Liver (tissue), 9 donors: ENCODE data around the gene CD80. TPM values are rescaled to one million over a fixed set of nuclear protein-coding genes. Genes with fewer than 3 reads are reported as not detected.

ENCODE experiments used
- DNase-seq: peaks from one replicate; pipeline ENCODE4 v3.0.0-alpha.2; 2017; ENCODE audit warnings: low spot score
- H3K27ac ChIP-seq, 2 donors: one replicate each; pipeline ENCODE4 v1.7.0; 2013; ENCODE audit warnings: inconsistent platforms in 2 of 2, low read length in 2 of 2, control low read depth in 1 of 2, low read depth in 1 of 2, mild to moderate bottlenecking in 1 of 2
- H3K27me3 ChIP-seq, 4 donors: one replicate each; pipeline versions ENCODE4 v1.6.1 to v1.7.0; 2013; ENCODE audit warnings: low read length in 3 of 4, inconsistent platforms in 1 of 4, mild to moderate bottlenecking in 1 of 4, moderate library complexity in 1 of 4; ENCODE audit not compliant: control insufficient read depth in 4 of 4, insufficient read depth in 4 of 4
- H3K36me3 ChIP-seq, 4 donors: one replicate each; pipeline versions ENCODE4 v1.6.1 to v1.7.0; 2013; ENCODE audit warnings: low read length in 3 of 4, mild to moderate bottlenecking in 3 of 4, low read depth in 1 of 4, moderate library complexity in 1 of 4; ENCODE audit not compliant: control insufficient read depth in 4 of 4, insufficient read depth in 3 of 4
- H3K4me1 ChIP-seq, 4 donors: one replicate each; pipeline versions ENCODE4 v1.6.1 to v1.7.0; 2013; ENCODE audit warnings: low read length in 3 of 4, mild to moderate bottlenecking in 3 of 4, moderate library complexity in 1 of 4; ENCODE audit not compliant: control insufficient read depth in 4 of 4, insufficient read depth in 4 of 4
- H3K4me3 ChIP-seq, 3 donors: one replicate each; pipeline versions ENCODE4 v1.6.1 to v1.7.0; 2013; ENCODE audit warnings: low read length in 3 of 3, control low read depth in 1 of 3, low read depth in 1 of 3, mild to moderate bottlenecking in 1 of 3
- H3K9ac ChIP-seq, 2 donors: one replicate each; pipeline ENCODE4 v1.7.0; 2013; ENCODE audit warnings: low read length in 2 of 2, mild to moderate bottlenecking in 2 of 2, moderate library complexity in 2 of 2, control low read depth in 1 of 2, low read depth in 1 of 2
- H3K9me3 ChIP-seq, 4 donors: one replicate each; pipeline versions ENCODE4 v1.6.1 to v1.7.0; 2013; ENCODE audit warnings: low read length in 3 of 4; ENCODE audit not compliant: control insufficient read depth in 4 of 4
- ATF3 ChIP-seq: IDR thresholded peaks from 2 replicates; pipeline ENCODE4 v1.6.1; 2016; ENCODE audit warnings: antibody characterized with exemption
- CTCF ChIP-seq: fragments of 150-350 bp; IDR thresholded peaks from 2 replicates; pipeline ENCODE4 v1.5.1; 2017; ENCODE audit warnings: improper control_type of control experiment, low read depth, low read length; ENCODE audit not compliant: missing input control
- EGR1 ChIP-seq, 2 donors: IDR thresholded peaks; 2 replicates each; pipeline ENCODE4 v1.6.1; 2016 to 2018; ENCODE audit warnings: antibody characterized with exemption in 2 of 2, low read depth in 2 of 2
- FOXA1 ChIP-seq: IDR thresholded peaks from 2 replicates; pipeline ENCODE4 v1.6.1; 2016; ENCODE audit warnings: antibody characterized with exemption
- HNF4A ChIP-seq, 2 donors: conservative IDR thresholded peaks; 2 replicates each; pipeline ENCODE4 v1.6.1; 2016; ENCODE audit warnings: antibody characterized with exemption in 2 of 2, mild to moderate bottlenecking in 2 of 2
- HNF4G ChIP-seq: IDR thresholded peaks from 2 replicates; pipeline ENCODE4 v1.6.1; 2016; ENCODE audit warnings: antibody characterized with exemption
- JUND ChIP-seq, 2 donors: IDR thresholded peaks; 2 replicates each; pipeline ENCODE4 v1.6.1; 2016; ENCODE audit warnings: antibody characterized with exemption in 2 of 2
- MAX ChIP-seq: IDR thresholded peaks from 2 replicates; pipeline ENCODE4 v1.6.1; 2016; ENCODE audit warnings: antibody characterized with exemption
- NR2F2 ChIP-seq: IDR thresholded peaks from 2 replicates; pipeline ENCODE4 v1.6.1; 2016; ENCODE audit warnings: antibody characterized with exemption
- RAD21 ChIP-seq, 2 donors: IDR thresholded peaks; 2 replicates each; pipeline ENCODE4 v1.6.1; 2016; ENCODE audit warnings: antibody characterized with exemption in 2 of 2, mild to moderate bottlenecking in 2 of 2
- REST ChIP-seq: IDR thresholded peaks from 2 replicates; pipeline ENCODE4 v1.6.1; 2016; ENCODE audit warnings: antibody characterized with exemption, mild to moderate bottlenecking
- RXRA ChIP-seq, 2 donors: IDR thresholded peaks; 2 replicates each; pipeline ENCODE4 v1.6.1; 2017 to 2018; ENCODE audit warnings: antibody characterized with exemption in 2 of 2, mild to moderate bottlenecking in 1 of 2
- SP1 ChIP-seq: IDR thresholded peaks from 2 replicates; pipeline ENCODE4 v1.6.1; 2018; ENCODE audit warnings: antibody characterized with exemption, mild to moderate bottlenecking
- TAF1 ChIP-seq: conservative IDR thresholded peaks from 2 replicates; pipeline ENCODE4 v1.6.1; 2016; ENCODE audit warnings: antibody characterized with exemption, mild to moderate bottlenecking
- YY1 ChIP-seq: IDR thresholded peaks from 2 replicates; pipeline ENCODE4 v1.6.1; 2016; ENCODE audit warnings: antibody characterized with exemption, mild to moderate bottlenecking
- ZBTB33 ChIP-seq: IDR thresholded peaks from 2 replicates; pipeline ENCODE4 v1.6.1; 2016; ENCODE audit warnings: antibody characterized with exemption
- WGBS: extraction: QIAGEN DNeasy Blood & Tissue Kit; methylation state at CpG from one replicate; pipeline ENCODE4 v1.1.7; 2013; 5-methylcytosine and 5-hydroxymethylcytosine counted together
- polyA plus RNA-seq, 2 donors: library from polyadenylated mRNA; stranded (reverse) in 1 of 2; unstranded in 1 of 2; fragments of 200-250 nt in 1 of 2; fragments of >200 nt in 1 of 2; fragmentation: Nextera tagmentation in 1 of 2; extraction: Ambion mirVana in 1 of 2; gene quantifications; one replicate each; pipeline versions ENCODE4 v1.2.1 to v1.2.3, GENCODE V29; 2013 to 2015
- total RNA-seq, 2 donors: library from RNA; depleted of rRNA; stranded (reverse); fragments of >200 nt; gene quantifications; one replicate each; pipeline ENCODE4 v1.2.3, GENCODE V29; 2014
- donor health status: healthy.
- donor health status: healthy.
- donor health status: healthy.
- donor health status: healthy.
- donor health status: healthy.

The CD80 gene
- total and polyA plus RNA-seq, 4 donors = 0.21 to 1.5 (median 0.61) TPM

- H3K9me3 ChIP-seq = no peaks in the 10 kb centered on the region
- TF ChIP-seq YY1 (no peak), HNF4G (no peak), ZBTB33 (no peak)
- WGBS = 91% methylated on average over 2 of the region's 2 CpGs
- peaks cover 0 to 5% (median 2%) of the 10 kb centered on the region in 4 donors for H3K4me1 ChIP-seq
- H3K4me3 ChIP-seq = no peak overlapping the region
- DNase-seq = no peak
- H3K9ac ChIP-seq = no peak overlapping the region
- H3K27me3 ChIP-seq = no peaks in the 10 kb centered on the region
- H3K27ac ChIP-seq = no peak overlapping the region
- H3K36me3 ChIP-seq = peaks cover 3 to 19% (median 10%) of the 10 kb centered on the region in 4 donors
These were observed 67.3 kb downstream of the CD80 start for GRCh38 chr3:119492128-119492527.

GRCh38 chr3:119490153-119490552, 69.3 kb downstream of the CD80 start:
- H3K36me3 ChIP-seq = peaks cover 8 to 33% (median 20%) of the 10 kb centered on the region in 4 donors

More at GRCh38 chr3:119490153-119490552, 69.3 kb downstream of the CD80 start:
- no peak for DNase-seq
- H3K9me3 ChIP-seq = no peaks in the 10 kb centered on the region
- no peak overlapping the region for H3K9ac ChIP-seq
- TF ChIP-seq YY1 = no peak
- no peak for TF ChIP-seq JUND (IDR thresholded peaks at IDR 0.05)
- TF ChIP-seq RXRA (IDR thresholded peaks at IDR 0.05) = no peak
- TF ChIP-seq CTCF = no peak
- TF ChIP-seq HNF4G = no peak
- TF ChIP-seq REST = no peak
- TF ChIP-seq ATF3 = no peak
- TF ChIP-seq FOXA1 = no peak
- no peak for TF ChIP-seq TAF1
- TF ChIP-seq MAX = no peak
- TF ChIP-seq SP1 = no peak
- no peak for TF ChIP-seq RAD21 (IDR thresholded peaks at IDR 0.05)
- no peak for TF ChIP-seq NR2F2
- TF ChIP-seq HNF4A (conservative IDR thresholded peaks at IDR 0.05) = no peak
- no peak for TF ChIP-seq EGR1 (IDR thresholded peaks at IDR 0.05; ENCODE audit: low read depth in 2 of 2)
- H3K27ac ChIP-seq = no peak overlapping the region
- no peaks in the 10 kb centered on the region for H3K4me1 ChIP-seq
- no peak overlapping the region for H3K4me3 ChIP-seq
- WGBS = 99% methylated on average over 2 of the region's 2 CpGs
- H3K27me3 ChIP-seq = no peaks in the 10 kb centered on the region
